Lower lobe of right lung (tissue), 2 donors: ENCODE measurements around the gene CARNS1. TPM values are rescaled to one million over a fixed set of nuclear protein-coding genes. Genes with fewer than 3 reads are reported as not detected.

ENCODE experiments used
- ATAC-seq, 2 donors: fragments of 200-7000 bp; cut with Tn5 transposase; one replicate each; pipeline ENCODE4 v1.9.1; 2020 to 2022; ENCODE audit warnings: mild to moderate bottlenecking in 2 of 2, moderate library complexity in 2 of 2
- DNase-seq: peaks from one replicate; pipeline ENCODE4 v3.0.0-alpha.2; 2020
- H3K27ac ChIP-seq: fragments of 200-600 bp; one replicate; pipeline ENCODE4 v1.8.0; 2022
- H3K27me3 ChIP-seq: fragments of 200-600 bp; one replicate; pipeline ENCODE4 v1.8.0; 2022; ENCODE audit warnings: low read depth
- H3K36me3 ChIP-seq: fragments of 200-600 bp; one replicate; pipeline ENCODE4 v1.8.0; 2022; ENCODE audit warnings: mild to moderate bottlenecking
- H3K4me1 ChIP-seq: fragments of 200-600 bp; one replicate; pipeline ENCODE4 v1.8.0; 2022
- H3K4me3 ChIP-seq: fragments of 200-600 bp; one replicate; pipeline ENCODE4 v1.8.0; 2022; ENCODE audit warnings: mild to moderate bottlenecking
- H3K9me3 ChIP-seq: fragments of 200-600 bp; one replicate; pipeline ENCODE4 v1.8.0; 2022
- CTCF ChIP-seq: fragments of 200-600 bp; IDR thresholded peaks from one replicate; pipeline ENCODE4 v1.8.0; 2022; ENCODE audit warnings: antibody characterized with exemption, mild to moderate bottlenecking
- intact Hi-C: fragments of 100-400 bp; cut with DNase I; formaldehyde crosslinking; loops from one replicate; pipeline ENCODE4 v1.11.0; 2022
- total RNA-seq: library from RNA; stranded (reverse); fragmentation: NEBNext Ultra II Directional; extraction: Animal tissue kit (Norgen Biotek cat#: 25700); gene quantifications from one replicate; pipeline ENCODE4 v1.2.1, GENCODE V29; 2021
- donor health status: DM: no; HTN: yes; CAD: no; lungs with severe emphysema.

CARNS1 gene
- total RNA-seq, 1 donor from 2014 or later: 0.71 TPM

GRCh38 chr11:67441731-67442351 lies 26.4 kb downstream of the CARNS1 start:
- no peak for DNase-seq
- intact Hi-C loops: no loop called here
- H3K27ac ChIP-seq: no peak overlapping the region
- peaks cover 52% of the 10 kb centered on the region for H3K36me3 ChIP-seq
- H3K9me3 ChIP-seq: no peaks in the 10 kb centered on the region
- H3K4me3 ChIP-seq: peak overlapping the region; percentile 82
- ATAC-seq: no peak
- H3K27me3 ChIP-seq: no peaks in the 10 kb centered on the region
- H3K4me1 ChIP-seq: peaks cover 49% of the 10 kb centered on the region
- TF ChIP-seq CTCF: no peak

GRCh38 chr11:67442504-67443404 lies 27.3 kb downstream of the CARNS1 start:
- H3K27ac ChIP-seq: peak overlapping the region; percentile 93
- H3K4me1 ChIP-seq: peaks cover 49% of the 10 kb centered on the region
- intact Hi-C loops: no loop called here
- H3K9me3 ChIP-seq: no peaks in the 10 kb centered on the region
- DNase-seq (no peak), ATAC-seq (peak in 1 of 2 donors; percentile 2)
- no peak for TF ChIP-seq CTCF
- peaks cover 47% of the 10 kb centered on the region for H3K36me3 ChIP-seq
- H3K27me3 ChIP-seq: no peaks in the 10 kb centered on the region
- H3K4me3 ChIP-seq: peak overlapping the region; percentile 82

- Histone ChIP-seq H3K27me3 (no peaks in the 10 kb centered on the region), H3K4me1 (peaks cover 39% of the 10 kb centered on the region), H3K27ac (no peak overlapping the region), H3K4me3 (no peak overlapping the region), H3K9me3 (no peaks in the 10 kb centered on the region), H3K36me3 (peaks cover 19% of the 10 kb centered on the region)
- intact Hi-C loops: no loop called here
- no peak for TF ChIP-seq CTCF
- ATAC-seq: no peak
- no peak for DNase-seq
Measured at GRCh38 chr11:67445515-67445914, 30.0 kb downstream of the CARNS1 start.

GRCh38 chr11:67448220-67448609 lies 32.7 kb downstream of the CARNS1 start:
- no peak overlapping the region for H3K4me3 ChIP-seq
- H3K27ac ChIP-seq: no peak overlapping the region
- H3K9me3 ChIP-seq: no peaks in the 10 kb centered on the region
- peaks cover 23% of the 10 kb centered on the region for H3K4me1 ChIP-seq
- TF ChIP-seq CTCF: no peak
- intact Hi-C loops: no loop called here
- H3K36me3 ChIP-seq: no peaks in the 10 kb centered on the region
- no peaks in the 10 kb centered on the region for H3K27me3 ChIP-seq
- ATAC-seq (no peak), DNase-seq (no peak)

- TF ChIP-seq CTCF: no peak
- Histone ChIP-seq H3K36me3 (no peaks in the 10 kb centered on the region), H3K4me3 (no peak overlapping the region), H3K27ac (no peak overlapping the region), H3K27me3 (no peaks in the 10 kb centered on the region), H3K4me1 (peaks cover 21% of the 10 kb centered on the region), H3K9me3 (no peaks in the 10 kb centered on the region)
- no peak for DNase-seq
- peak; percentile 14 to 15 for ATAC-seq
- intact Hi-C loops: no loop called here
Measured at GRCh38 chr11:67449116-67449844, 33.8 kb downstream of the CARNS1 start.
